Measurements from ENCODE around the gene TIMM23B. TPM values are rescaled to one million over a fixed set of nuclear protein-coding genes. Genes with fewer than 3 reads are reported as not detected.
"Not testable (repeated sequence)": the region's sequence is repeated elsewhere in the genome, so short reads cannot be mapped to it uniquely, and the experiment has no call there.

Gene TIMM23B
- total RNA-seq, result 10 to 100 TPM in 3 of 4 donors, under 1 TPM in 1; 0.29 to 29.9 (median 23.5) TPM

DNA sequence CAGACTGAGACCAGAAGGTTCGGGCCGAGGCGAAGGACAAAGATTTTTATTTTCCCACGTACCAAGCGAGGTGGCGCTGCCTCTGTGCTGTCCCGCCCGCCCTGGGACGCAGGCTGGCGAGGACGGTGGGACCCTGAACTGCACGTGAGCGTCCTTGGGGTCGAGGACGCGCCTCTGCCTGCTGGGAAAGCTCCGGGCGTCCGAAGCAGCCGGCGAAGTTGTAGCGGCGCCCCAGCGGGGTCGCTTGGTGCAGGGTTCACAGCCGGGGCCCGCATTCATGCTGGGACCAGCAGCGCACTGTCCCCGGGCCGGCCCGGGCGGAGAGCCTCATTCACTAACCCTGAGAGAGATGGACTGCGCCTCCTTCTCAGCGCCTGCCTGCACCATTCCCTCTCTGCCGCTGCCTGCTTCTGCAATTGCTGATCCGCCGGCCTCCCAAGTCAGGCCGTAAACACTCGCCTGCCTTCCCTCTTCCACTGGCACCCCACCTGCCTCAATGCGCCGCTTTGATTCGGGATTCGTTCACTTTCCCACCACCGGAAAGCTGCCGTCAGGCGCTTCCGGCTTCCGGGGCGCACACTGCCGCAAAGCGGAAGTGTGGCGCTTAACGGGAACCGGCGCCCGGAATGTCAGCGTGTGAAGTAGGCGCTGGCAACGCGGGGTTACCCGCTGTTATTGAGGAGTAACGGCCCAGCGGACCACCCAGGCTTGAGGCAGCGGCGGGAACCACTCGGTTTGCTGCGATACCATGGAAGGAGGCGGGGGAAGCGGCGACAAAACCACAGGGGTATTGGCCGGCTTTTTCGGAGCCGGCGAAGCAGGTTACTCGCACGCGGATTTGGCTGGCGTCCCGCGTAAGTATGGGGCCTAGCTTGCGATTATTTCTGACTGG lies at the start of gene TIMM23B, which contains the start of gene PARG:
TIMM23B (plus strand) TSS at position 607 of the 892 bp plus-strand sequence; CDS start at position 749, 142 bp downstream.
PARG (minus strand) TSS at position 581 of the 892 bp plus-strand sequence; CDS start at position 279, 302 bp downstream.
- peak; percentile 54 to 78 for DNase-seq
- intact Hi-C loops (cut with DNase I; ENCODE audit: low total_unique reads); H3K27me3 ChIP-seq; H3K36me3 ChIP-seq; H3K4me1 ChIP-seq; H3K9me3 ChIP-seq: not testable (repeated sequence)
- peak within 1 kb of the TSS; percentile 75 to 94 for H3K4me3 ChIP-seq
- TF ChIP-seq POLR2A (IDR thresholded peaks at IDR 0.05), result peak in 1 of 2 donors; percentile 32
- H3K27ac ChIP-seq, result peak within 1 kb of the TSS; percentile 49 to 58

GRCh38 chr10:49899999-49900398 lies 41.9 kb upstream of the TIMM23B start:
- H3K27me3 ChIP-seq; DNase-seq; H3K36me3 ChIP-seq; H3K4me3 ChIP-seq; H3K4me1 ChIP-seq; H3K27ac ChIP-seq; intact Hi-C loops (cut with DNase I; ENCODE audit: low total_unique reads); H3K9me3 ChIP-seq: not testable (repeated sequence)

GRCh38 chr10:49900406-49900805 lies 41.4 kb upstream of the TIMM23B start:
- intact Hi-C loops (cut with DNase I; ENCODE audit: low total_unique reads); H3K4me1 ChIP-seq; DNase-seq; H3K27me3 ChIP-seq; H3K4me3 ChIP-seq; H3K27ac ChIP-seq; H3K9me3 ChIP-seq; H3K36me3 ChIP-seq: not testable (repeated sequence)

- H3K4me3 ChIP-seq; H3K9me3 ChIP-seq; intact Hi-C loops (cut with DNase I; ENCODE audit: low total_unique reads); DNase-seq; H3K4me1 ChIP-seq; H3K27me3 ChIP-seq; H3K36me3 ChIP-seq; H3K27ac ChIP-seq: not testable (repeated sequence)
These were observed 38.0 kb upstream of the TIMM23B start for GRCh38 chr10:49903829-49904228.

DNA sequence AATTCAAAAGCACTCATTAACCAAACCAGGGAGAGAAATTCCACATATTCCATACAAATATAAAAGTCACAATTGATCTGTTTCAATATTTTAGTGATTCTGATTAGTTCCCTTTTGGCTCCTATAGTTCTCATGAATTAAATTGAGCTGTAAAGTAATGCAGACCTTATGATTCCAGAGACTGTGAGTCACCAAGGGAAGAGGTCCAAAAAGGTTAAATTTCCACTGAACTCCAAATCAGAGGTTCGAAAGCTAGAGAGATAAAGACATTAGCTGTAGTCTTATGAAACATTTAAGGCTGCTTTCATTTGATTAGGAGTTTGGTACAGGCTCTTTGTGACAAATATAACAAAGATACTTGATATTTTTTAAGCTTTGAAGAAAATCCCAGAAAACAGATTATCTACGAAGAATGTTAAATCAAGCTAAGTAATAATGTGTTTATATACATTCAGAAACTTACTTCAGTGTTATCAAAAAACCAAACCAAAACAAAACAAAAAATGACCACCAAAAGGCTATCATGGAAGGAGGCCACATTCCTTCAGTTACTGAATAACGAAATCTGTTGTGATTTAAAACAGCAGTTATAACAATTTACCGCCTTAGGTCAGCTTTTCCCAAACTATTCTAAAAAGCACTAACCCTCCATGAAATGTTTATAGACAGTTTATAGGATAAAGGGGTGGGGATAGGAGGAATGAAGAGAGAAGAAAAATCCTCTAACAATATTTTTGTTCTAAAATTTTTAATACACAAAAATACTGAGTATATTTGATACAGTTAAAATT lies 33.4 kb upstream of the TIMM23B start:
- H3K4me3 ChIP-seq; H3K27me3 ChIP-seq; DNase-seq; H3K9me3 ChIP-seq; H3K4me1 ChIP-seq; H3K36me3 ChIP-seq; intact Hi-C loops (cut with DNase I; ENCODE audit: low total_unique reads); H3K27ac ChIP-seq: not testable (repeated sequence)

DNA sequence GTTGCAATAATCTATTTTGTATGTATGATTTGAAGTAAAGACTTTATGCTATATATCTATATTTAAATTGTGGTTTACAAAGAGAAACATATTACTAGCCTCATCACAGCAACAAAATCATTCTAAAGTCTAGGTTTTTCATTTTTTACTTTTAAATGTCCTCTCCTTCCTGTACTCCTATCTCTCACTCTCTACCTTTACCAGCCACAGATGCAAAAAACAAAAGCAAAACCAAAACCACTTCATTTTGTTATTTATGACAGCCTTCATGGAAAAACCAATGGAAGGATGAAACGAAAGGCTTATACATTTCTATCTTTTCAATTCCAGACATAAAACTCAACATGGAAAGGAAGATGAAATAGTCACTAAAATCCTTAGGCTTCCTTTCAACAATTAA lies 31.6 kb upstream of the TIMM23B start:
- H3K27me3 ChIP-seq; H3K36me3 ChIP-seq; H3K9me3 ChIP-seq; H3K4me1 ChIP-seq; H3K4me3 ChIP-seq; DNase-seq; H3K27ac ChIP-seq; intact Hi-C loops (cut with DNase I; ENCODE audit: low total_unique reads): not testable (repeated sequence)

- H3K27me3 ChIP-seq; H3K36me3 ChIP-seq; intact Hi-C loops (cut with DNase I; ENCODE audit: low total_unique reads); H3K4me1 ChIP-seq; H3K27ac ChIP-seq; H3K4me3 ChIP-seq; H3K9me3 ChIP-seq; DNase-seq: not testable (repeated sequence)
These were observed 25.4 kb upstream of the TIMM23B start for GRCh38 chr10:49916451-49916850.

DNA sequence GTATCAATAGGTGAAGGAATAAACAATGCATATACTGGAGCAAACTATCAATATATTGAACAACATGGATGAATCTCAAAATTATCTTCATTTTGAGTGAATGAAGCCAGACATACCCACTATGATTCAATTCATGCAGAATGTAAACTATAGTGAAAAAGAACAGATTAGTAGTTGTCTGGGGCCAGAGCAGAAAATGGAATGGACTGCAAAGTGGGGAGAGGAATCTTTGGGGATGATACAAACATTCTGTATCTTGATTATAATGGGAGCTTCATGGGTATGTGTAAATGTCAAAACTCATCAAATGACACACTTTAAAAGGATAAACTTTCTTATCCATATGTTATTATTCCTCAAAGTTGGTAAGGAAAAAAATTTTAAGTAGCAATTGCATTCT lies 23.9 kb upstream of the TIMM23B start:
- H3K9me3 ChIP-seq; H3K36me3 ChIP-seq; H3K27ac ChIP-seq; H3K4me1 ChIP-seq; DNase-seq; intact Hi-C loops (cut with DNase I; ENCODE audit: low total_unique reads); H3K27me3 ChIP-seq; H3K4me3 ChIP-seq: not testable (repeated sequence)

DNA sequence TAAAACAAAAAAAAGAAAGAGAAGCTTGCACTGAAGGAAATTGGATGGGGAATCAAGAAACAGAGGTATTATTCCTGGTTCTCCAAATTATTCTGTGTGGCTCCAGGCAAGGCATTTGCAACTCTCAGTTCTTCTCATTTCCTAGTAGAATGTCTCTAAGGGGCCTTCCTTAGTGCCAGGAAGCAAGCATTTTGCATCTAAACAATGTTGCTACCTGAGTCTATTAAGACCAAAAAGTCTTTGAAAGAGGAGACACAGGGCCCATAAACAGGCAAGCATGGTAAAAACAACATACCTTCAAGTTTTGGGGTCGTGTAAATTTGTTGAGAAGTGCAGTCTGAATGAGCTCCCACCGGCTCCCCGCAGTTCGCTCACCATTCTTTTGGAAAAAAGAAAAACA lies 19.8 kb upstream of the TIMM23B start:
- not testable (repeated sequence) for H3K27me3 ChIP-seq, H3K36me3 ChIP-seq, DNase-seq

GRCh38 chr10:49923572-49923971 lies 18.3 kb upstream of the TIMM23B start:
- H3K36me3 ChIP-seq; intact Hi-C loops (cut with DNase I; ENCODE audit: low total_unique reads); H3K4me3 ChIP-seq; H3K4me1 ChIP-seq; H3K27me3 ChIP-seq; H3K9me3 ChIP-seq; DNase-seq; H3K27ac ChIP-seq: not testable (repeated sequence)

More for the DNA sequence above, 19.8 kb upstream of the TIMM23B start:
- intact Hi-C loops (cut with DNase I; ENCODE audit: low total_unique reads); H3K4me3 ChIP-seq; H3K4me1 ChIP-seq; H3K27ac ChIP-seq; H3K9me3 ChIP-seq: not testable (repeated sequence)

- H3K27me3 ChIP-seq; intact Hi-C loops (cut with DNase I; ENCODE audit: low total_unique reads); H3K4me3 ChIP-seq; H3K27ac ChIP-seq; H3K4me1 ChIP-seq; H3K36me3 ChIP-seq; DNase-seq; H3K9me3 ChIP-seq: not testable (repeated sequence)
These were observed 10.6 kb upstream of the TIMM23B start for GRCh38 chr10:49931276-49931675.

- H3K27me3 ChIP-seq; H3K36me3 ChIP-seq; H3K27ac ChIP-seq; H3K4me3 ChIP-seq; intact Hi-C loops (cut with DNase I; ENCODE audit: low total_unique reads); DNase-seq; H3K9me3 ChIP-seq; H3K4me1 ChIP-seq: not testable (repeated sequence)
These were observed 9.7 kb upstream of the TIMM23B start for GRCh38 chr10:49931959-49932728.
